ENCODE data around the gene PERM1.
"Not testable (repeated sequence)": the region's sequence is repeated elsewhere in the genome, so short reads cannot be mapped to it uniquely, and the experiment has no call there.

Gene PERM1

GRCh38 chr1:988061-988460 lies 6.2 kb upstream of the PERM1 start:
- H3K27me3 ChIP-seq (replicated peaks; ENCODE audit: control insufficient read depth, insufficient read depth, low read length, poor library complexity, severe bottlenecking); H3K9me3 ChIP-seq (ENCODE audit: control insufficient read depth, low read length); DNase-seq; H3K4me3 ChIP-seq (ENCODE audit: insufficient read depth, low read depth, low read length, poor library complexity, severe bottlenecking); H3K27ac ChIP-seq (ENCODE audit: insufficient read depth, low read length, poor library complexity, severe bottlenecking); H3K4me1 ChIP-seq (ENCODE audit: control insufficient read depth, insufficient read depth, low read length, poor library complexity, severe bottlenecking); H3K36me3 ChIP-seq (ENCODE audit: control insufficient read depth, insufficient read depth, low read length): not testable (repeated sequence)

GRCh38 chr1:985126-985525 lies 3.2 kb upstream of the PERM1 start:
- DNase-seq, result no peak

GRCh38 chr1:984476-984814 lies 2.6 kb upstream of the PERM1 start:
- H3K36me3 ChIP-seq (ENCODE audit: control insufficient read depth, insufficient read depth, low read length), result no peaks in the 10 kb centered on the region
- DNase-seq, result no peak
- H3K9me3 ChIP-seq (ENCODE audit: control insufficient read depth, low read length), result no peaks in the 10 kb centered on the region
- H3K27ac ChIP-seq (ENCODE audit: insufficient read depth, low read length, poor library complexity, severe bottlenecking), result no peak overlapping the region
- no peaks in the 10 kb centered on the region for H3K27me3 ChIP-seq (replicated peaks; ENCODE audit: control insufficient read depth, insufficient read depth, low read length, poor library complexity, severe bottlenecking)
- H3K4me1 ChIP-seq (ENCODE audit: control insufficient read depth, insufficient read depth, low read length, poor library complexity, severe bottlenecking), result no peaks in the 10 kb centered on the region
- no peak overlapping the region for H3K4me3 ChIP-seq (ENCODE audit: insufficient read depth, low read depth, low read length, poor library complexity, severe bottlenecking)

More at GRCh38 chr1:985126-985525, 3.2 kb upstream of the PERM1 start:
- Histone ChIP-seq H3K36me3 (ENCODE audit: control insufficient read depth, insufficient read depth, low read length) (no peaks in the 10 kb centered on the region), H3K4me3 (ENCODE audit: insufficient read depth, low read depth, low read length, poor library complexity, severe bottlenecking) (no peak overlapping the region), H3K4me1 (ENCODE audit: control insufficient read depth, insufficient read depth, low read length, poor library complexity, severe bottlenecking) (no peaks in the 10 kb centered on the region), H3K27ac (ENCODE audit: insufficient read depth, low read length, poor library complexity, severe bottlenecking) (no peak overlapping the region), H3K9me3 (ENCODE audit: control insufficient read depth, low read length) (no peaks in the 10 kb centered on the region), H3K27me3 (replicated peaks; ENCODE audit: control insufficient read depth, insufficient read depth, low read length, poor library complexity, severe bottlenecking) (no peaks in the 10 kb centered on the region)

GRCh38 chr1:983798-984475 lies 2.0 kb upstream of the PERM1 start:
- Histone ChIP-seq H3K4me3 (ENCODE audit: insufficient read depth, low read depth, low read length, poor library complexity, severe bottlenecking) (no peak overlapping the region), H3K4me1 (ENCODE audit: control insufficient read depth, insufficient read depth, low read length, poor library complexity, severe bottlenecking) (no peaks in the 10 kb centered on the region), H3K27ac (ENCODE audit: insufficient read depth, low read length, poor library complexity, severe bottlenecking) (no peak overlapping the region), H3K9me3 (ENCODE audit: control insufficient read depth, low read length) (no peaks in the 10 kb centered on the region), H3K36me3 (ENCODE audit: control insufficient read depth, insufficient read depth, low read length) (no peaks in the 10 kb centered on the region), H3K27me3 (replicated peaks; ENCODE audit: control insufficient read depth, insufficient read depth, low read length, poor library complexity, severe bottlenecking) (no peaks in the 10 kb centered on the region)
- peak; percentile 25 to 41 (median 35) for DNase-seq

GRCh38 chr1:982765-983436 lies 1.0 kb upstream of the PERM1 start:
- Histone ChIP-seq H3K36me3 (ENCODE audit: control insufficient read depth, insufficient read depth, low read length) (no peaks in the 10 kb centered on the region), H3K9me3 (ENCODE audit: control insufficient read depth, low read length) (no peaks in the 10 kb centered on the region), H3K4me1 (ENCODE audit: control insufficient read depth, insufficient read depth, low read length, poor library complexity, severe bottlenecking) (no peaks in the 10 kb centered on the region), H3K27me3 (replicated peaks; ENCODE audit: control insufficient read depth, insufficient read depth, low read length, poor library complexity, severe bottlenecking) (no peaks in the 10 kb centered on the region), H3K4me3 (ENCODE audit: insufficient read depth, low read depth, low read length, poor library complexity, severe bottlenecking) (no peak overlapping the region), H3K27ac (ENCODE audit: insufficient read depth, low read length, poor library complexity, severe bottlenecking) (no peak overlapping the region)
- no peak for DNase-seq

GRCh38 chr1:981491-981954 lies 370 bp downstream of the PERM1 start:
- Histone ChIP-seq H3K27ac (ENCODE audit: insufficient read depth, low read length, poor library complexity, severe bottlenecking) (no peak overlapping the region), H3K4me3 (ENCODE audit: insufficient read depth, low read depth, low read length, poor library complexity, severe bottlenecking) (no peak overlapping the region), H3K27me3 (replicated peaks; ENCODE audit: control insufficient read depth, insufficient read depth, low read length, poor library complexity, severe bottlenecking) (no peaks in the 10 kb centered on the region), H3K4me1 (ENCODE audit: control insufficient read depth, insufficient read depth, low read length, poor library complexity, severe bottlenecking) (no peaks in the 10 kb centered on the region), H3K9me3 (ENCODE audit: control insufficient read depth, low read length) (no peaks in the 10 kb centered on the region), H3K36me3 (ENCODE audit: control insufficient read depth, insufficient read depth, low read length) (no peaks in the 10 kb centered on the region)
- no peak for DNase-seq

- no peak for DNase-seq
- peaks cover 6% of the 10 kb centered on the region for H3K4me1 ChIP-seq (ENCODE audit: control insufficient read depth, insufficient read depth, low read length, poor library complexity, severe bottlenecking)
- H3K4me3 ChIP-seq (ENCODE audit: insufficient read depth, low read depth, low read length, poor library complexity, severe bottlenecking), result no peak overlapping the region
- no peaks in the 10 kb centered on the region for H3K9me3 ChIP-seq (ENCODE audit: control insufficient read depth, low read length)
- H3K27ac ChIP-seq (ENCODE audit: insufficient read depth, low read length, poor library complexity, severe bottlenecking), result no peak overlapping the region
- H3K27me3 ChIP-seq (replicated peaks; ENCODE audit: control insufficient read depth, insufficient read depth, low read length, poor library complexity, severe bottlenecking), result no peaks in the 10 kb centered on the region
- H3K36me3 ChIP-seq (ENCODE audit: control insufficient read depth, insufficient read depth, low read length), result no peaks in the 10 kb centered on the region
Observed at GRCh38 chr1:980602-981395, 1.1 kb downstream of the PERM1 start.

GRCh38 chr1:980137-980571 lies 1.7 kb downstream of the PERM1 start:
- no peak overlapping the region for H3K4me3 ChIP-seq (ENCODE audit: insufficient read depth, low read depth, low read length, poor library complexity, severe bottlenecking)
- no peaks in the 10 kb centered on the region for H3K36me3 ChIP-seq (ENCODE audit: control insufficient read depth, insufficient read depth, low read length)
- no peak overlapping the region for H3K27ac ChIP-seq (ENCODE audit: insufficient read depth, low read length, poor library complexity, severe bottlenecking)
- no peaks in the 10 kb centered on the region for H3K9me3 ChIP-seq (ENCODE audit: control insufficient read depth, low read length)
- H3K27me3 ChIP-seq (replicated peaks; ENCODE audit: control insufficient read depth, insufficient read depth, low read length, poor library complexity, severe bottlenecking), result no peaks in the 10 kb centered on the region
- H3K4me1 ChIP-seq (ENCODE audit: control insufficient read depth, insufficient read depth, low read length, poor library complexity, severe bottlenecking), result peaks cover 10% of the 10 kb centered on the region
- DNase-seq, result no peak

- DNase-seq, result no peak
- H3K36me3 ChIP-seq (ENCODE audit: control insufficient read depth, insufficient read depth, low read length), result no peaks in the 10 kb centered on the region
- H3K27ac ChIP-seq (ENCODE audit: insufficient read depth, low read length, poor library complexity, severe bottlenecking), result no peak overlapping the region
- H3K4me3 ChIP-seq (ENCODE audit: insufficient read depth, low read depth, low read length, poor library complexity, severe bottlenecking), result no peak overlapping the region
- peaks cover 10% of the 10 kb centered on the region for H3K4me1 ChIP-seq (ENCODE audit: control insufficient read depth, insufficient read depth, low read length, poor library complexity, severe bottlenecking)
- H3K27me3 ChIP-seq (replicated peaks; ENCODE audit: control insufficient read depth, insufficient read depth, low read length, poor library complexity, severe bottlenecking), result no peaks in the 10 kb centered on the region
- no peaks in the 10 kb centered on the region for H3K9me3 ChIP-seq (ENCODE audit: control insufficient read depth, low read length)
Observed at GRCh38 chr1:979744-980072, 2.2 kb downstream of the PERM1 start.
